Fibroblast of skin of scalp (primary cell): ENCODE measurements around the gene NGEF.
"Not testable (repeated sequence)": the region's sequence is repeated elsewhere in the genome, so short reads cannot be mapped to it uniquely, and the experiment has no call there.

Experiments used
- DNase-seq: peaks from one replicate; pipeline ENCODE4 v3.0.0-alpha.2; 2013

NGEF gene

DNA sequence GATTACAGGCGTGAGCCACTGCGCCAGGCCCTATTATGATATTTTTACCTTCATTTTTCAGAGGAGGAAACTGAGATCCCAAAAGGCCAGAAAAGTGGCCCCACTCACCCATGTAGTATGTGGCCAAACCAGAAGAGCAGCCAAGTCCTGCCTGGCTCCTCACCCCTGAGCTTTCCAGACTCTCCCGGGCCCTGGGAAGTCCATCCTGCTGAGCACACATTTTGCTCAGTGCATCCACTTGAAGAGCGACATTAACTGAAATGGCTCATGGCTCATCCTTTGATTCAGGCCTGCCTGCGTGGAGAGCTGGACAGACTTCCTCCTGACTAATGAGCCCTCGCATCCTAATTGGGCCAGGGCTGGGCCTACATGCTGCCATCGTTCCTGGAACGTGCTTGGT lies 9.5 kb upstream of the NGEF start:
- no peak for DNase-seq

DNA sequence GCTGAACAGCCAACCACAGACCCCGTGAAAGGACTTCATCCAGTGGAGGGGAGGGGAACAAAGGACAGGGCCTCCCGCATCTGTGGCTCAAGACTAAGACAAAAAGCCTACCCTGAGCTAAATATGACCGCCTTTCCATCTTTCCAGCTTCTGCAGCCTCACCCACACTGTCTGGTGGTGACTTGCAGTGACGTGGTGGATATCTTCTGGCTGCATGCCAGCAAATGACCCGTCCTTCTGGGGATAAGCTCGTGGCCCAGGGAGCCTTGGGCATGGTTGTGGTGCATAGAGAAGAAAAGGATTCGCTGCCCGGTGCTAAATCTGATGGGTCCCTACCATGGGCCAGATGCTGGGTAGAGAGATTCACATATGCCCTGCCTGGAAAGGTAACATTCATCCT lies 8.7 kb upstream of the NGEF start:
- no peak for DNase-seq

DNA sequence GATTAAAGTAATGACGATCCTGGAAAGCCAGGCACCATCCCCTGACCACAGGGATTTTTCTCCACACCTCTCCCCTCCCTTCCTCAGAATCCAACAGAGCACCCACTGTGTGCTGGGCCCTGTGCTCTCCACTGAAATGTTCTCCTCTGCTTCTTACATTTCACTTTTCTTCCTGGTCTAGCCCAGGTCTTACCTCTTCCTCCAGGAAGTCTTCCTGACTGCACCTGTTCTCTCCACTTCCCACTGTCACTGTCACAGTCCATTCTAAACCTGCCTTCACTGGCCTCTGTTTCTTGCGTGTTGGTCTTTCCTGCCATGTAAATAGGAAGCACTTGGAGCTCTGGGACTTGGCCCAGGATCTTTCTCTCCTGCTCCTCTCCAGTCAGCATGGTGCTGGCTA lies 7.4 kb upstream of the NGEF start:
- DNase-seq: no peak

DNA sequence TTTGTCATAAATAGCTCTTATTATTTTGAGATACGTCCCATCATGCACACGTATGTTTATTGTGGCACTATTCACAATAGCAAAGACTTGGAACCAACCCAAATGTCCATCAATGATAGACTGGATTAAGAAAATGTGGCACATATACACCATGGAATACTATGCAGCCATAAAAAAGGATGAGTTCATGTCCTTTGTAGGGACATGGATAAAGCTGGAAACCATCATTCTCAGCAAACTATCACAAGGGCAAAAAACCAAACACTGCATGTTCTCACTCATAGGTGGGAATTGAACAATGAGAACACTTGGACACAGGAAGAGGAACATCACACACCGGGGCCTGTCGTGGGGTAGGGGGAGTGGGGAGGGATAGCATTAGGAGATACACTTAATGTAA lies 6.6 kb upstream of the NGEF start:
- DNase-seq: not testable (repeated sequence)

DNA sequence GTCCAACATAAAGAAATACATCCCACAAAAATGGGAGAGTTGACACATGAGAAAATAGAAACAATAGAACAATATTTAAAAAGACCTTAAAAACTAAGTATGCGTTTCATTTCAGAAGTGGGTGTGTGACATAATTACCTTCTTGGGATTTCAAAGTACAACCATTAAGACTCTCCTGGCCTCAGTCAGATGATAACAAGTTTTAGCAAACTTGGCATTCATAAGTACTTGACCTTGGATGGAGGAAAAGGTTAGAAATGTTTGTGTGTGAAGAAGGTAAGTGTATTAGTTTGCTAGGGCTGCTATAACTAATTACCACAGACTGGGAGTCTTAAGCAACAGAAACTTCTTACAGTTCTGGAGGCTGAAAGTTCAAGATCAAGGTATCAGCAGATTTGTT lies 4.9 kb upstream of the NGEF start:
- DNase-seq: no peak

DNA sequence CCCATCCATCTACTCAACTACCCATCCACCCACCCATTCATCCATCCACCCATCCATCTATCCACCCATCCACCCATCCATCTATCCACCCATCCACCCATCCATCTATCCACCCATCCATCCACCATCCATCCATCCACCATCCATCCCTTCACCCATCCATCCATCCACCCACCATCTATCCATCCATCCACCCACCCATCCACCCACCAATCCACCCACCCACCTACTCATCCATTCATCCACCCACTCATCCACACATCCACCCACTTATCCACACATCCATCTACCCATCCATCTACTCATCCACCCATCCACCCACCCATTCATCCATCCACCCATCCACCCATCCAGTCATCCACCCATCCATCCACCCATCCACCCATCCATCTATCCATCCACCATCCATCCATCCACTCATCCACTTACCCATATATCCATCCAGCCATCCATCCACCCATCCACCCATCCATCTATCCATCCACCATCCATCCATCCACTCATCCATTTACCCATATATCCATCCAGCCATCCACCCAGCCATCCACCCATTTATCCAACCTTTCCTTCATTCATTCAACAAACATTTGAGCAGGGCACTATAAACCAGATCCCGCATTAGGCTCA lies 2.1 kb upstream of the NGEF start:
- no peak for DNase-seq

DNA sequence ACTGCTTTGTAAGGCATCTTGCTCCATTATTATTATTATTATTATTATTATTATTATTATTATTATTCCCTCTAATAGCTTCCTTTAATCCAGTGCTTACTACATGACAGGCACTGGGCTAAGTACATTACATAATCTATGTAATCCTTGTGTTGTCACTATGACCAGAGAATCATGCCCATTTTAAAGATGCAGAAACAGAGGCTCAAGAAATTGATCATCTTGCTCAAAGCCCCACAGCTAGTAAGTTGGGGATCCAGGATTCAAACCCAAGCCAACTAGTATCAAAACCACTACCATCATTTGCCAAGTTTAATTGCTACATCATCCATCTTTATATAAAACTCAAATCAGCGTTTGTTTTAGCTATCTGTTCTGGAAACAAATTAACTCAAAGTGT lies 594 bp upstream of the NGEF start:
- DNase-seq: no peak

DNA sequence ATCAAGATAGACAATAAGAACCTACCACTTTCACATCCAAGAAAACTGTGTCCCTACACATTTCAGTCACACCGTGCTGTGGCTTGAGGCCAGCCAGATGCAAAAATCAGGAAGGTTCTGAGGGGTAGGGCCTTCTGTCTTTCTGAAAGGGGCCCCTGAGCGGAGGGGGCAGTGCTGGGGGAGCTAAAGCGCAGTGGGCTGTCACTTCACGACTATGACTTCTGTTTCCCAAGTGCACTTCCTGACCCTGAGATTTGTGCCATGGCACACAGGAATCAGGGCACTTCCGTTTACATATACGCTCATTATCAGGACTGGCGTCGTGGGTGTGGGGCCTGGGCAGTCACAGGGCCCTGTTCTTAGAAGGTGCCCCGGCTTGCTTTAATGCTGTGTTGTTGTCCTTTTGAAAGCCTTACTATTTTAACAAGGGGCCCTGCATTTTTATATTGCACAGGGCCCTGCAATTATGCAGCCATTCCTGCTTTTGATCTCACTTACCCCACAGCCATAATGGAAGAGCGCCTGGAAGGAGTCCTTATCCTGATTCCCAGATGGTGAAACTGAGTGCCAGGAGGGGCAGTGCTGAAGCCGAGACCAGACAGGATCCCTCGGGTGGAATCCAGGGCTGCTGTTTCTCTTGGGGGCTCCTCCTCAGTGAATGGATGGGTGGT lies 620 bp downstream of the NGEF start:
- no peak for DNase-seq

DNA sequence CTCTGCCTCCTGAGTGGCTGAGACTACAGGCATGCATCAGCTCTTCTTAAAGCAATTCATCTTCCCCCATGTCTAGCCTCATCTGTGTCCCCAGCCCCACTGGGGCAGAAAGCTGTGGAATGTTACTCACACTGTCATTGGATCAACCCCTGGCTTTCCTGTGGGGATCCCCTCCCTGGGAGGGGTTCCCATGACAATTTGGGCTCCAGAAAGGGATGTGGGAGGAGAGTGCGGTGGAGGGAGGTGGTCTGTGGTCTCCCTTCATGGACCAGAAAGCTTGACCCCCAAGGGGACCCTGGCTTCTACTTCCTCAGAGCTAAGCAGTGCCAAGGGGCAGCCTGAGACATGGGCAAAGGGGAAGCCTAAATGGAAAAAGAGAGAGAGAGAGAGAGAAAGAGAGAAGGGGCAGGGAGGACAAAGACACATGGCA lies 1.3 kb downstream of the NGEF start:
- no peak for DNase-seq

DNA sequence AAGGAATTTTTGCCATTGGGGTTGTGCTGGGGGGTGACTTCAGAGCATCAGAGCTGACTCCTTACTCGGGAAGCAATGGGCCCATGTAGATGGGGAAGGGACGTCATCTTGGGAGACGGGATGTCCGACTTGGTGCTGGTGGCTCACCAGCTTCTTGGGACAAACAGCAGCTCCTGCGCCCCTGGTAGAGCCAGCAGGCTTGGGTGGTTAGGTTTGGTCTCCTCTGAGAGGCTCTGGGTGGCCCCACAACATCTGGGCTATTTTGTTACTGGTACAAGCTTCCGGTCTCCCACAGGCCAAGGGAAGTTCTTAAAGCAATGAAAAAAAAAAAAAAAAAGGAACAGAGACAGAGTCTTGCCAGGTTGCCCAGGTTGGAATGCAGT lies 1.8 kb downstream of the NGEF start:
- no peak for DNase-seq

DNA sequence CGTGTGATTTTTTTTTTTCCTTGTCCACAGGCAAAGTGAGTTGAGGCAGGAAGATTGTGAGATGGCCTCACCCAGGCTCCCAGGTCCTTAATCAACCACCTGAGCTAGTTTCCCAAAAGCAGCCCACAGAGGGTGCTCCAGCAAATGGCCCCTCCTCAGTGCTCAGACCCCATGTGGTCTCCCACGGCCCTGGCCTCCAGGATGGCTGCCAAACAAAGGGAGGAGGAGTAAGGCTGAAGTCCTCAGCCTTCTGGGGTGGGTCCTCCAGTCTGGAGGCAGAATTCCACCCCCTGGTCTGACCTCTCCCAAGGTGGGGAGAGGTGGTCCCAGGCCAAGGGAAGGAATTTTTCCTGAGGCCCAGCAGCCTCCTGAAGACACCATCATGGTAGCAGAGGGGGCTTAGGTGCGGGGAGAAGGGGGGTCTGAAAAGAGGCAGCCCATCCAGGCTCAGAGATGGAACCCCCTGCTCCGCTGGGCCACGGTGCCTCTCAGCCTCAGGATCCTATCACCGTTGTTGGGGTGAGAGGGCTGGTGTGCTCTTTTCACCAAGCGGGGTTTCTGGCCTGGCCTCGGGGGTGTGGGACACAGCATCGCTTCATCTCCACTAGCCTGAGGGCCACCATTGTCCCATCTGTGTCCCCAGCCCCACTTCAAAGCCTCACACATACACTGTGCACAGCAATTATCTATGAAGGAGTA lies 2.3 kb downstream of the NGEF start:
- DNase-seq: no peak

DNA sequence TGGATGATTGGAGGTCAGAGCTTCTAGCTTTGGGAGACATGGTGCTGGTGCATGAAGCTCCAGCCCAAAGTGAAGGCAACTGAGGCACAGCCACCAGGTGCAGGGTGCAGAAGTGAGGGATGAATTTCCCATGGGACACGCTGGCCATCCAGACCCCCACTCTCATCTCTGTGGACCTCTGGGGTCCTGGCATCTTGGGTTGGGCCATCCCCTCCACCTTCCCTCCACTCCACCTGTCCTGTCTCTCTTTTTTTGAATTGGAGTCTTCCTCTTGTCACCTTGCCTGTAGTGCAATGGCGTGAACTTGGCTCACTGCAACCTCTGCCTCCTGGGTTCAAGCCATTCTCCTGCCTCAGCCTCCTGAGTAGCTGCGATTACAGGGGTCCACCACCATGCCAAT lies 3.4 kb downstream of the NGEF start:
- DNase-seq: no peak

DNA sequence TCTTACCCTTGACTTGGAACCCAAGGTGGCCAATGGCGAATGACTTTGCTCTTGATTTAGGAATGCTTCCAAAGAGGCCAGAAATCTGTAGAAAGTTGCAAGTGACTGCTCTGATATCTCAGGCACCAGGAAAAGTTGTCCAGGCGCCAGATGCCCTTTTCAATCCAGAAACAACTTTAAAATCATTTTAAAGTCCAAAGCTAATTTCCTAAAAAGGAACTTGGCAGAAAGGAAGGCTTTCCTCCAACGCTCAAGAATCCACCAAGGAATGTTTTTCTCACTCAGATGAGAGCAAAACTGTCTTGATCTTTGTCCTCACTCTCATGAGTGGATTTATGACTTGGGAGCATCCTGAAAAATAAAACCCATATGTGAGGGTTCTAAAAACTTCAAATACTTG lies 5.3 kb downstream of the NGEF start:
- DNase-seq: peak; percentile 20

DNA sequence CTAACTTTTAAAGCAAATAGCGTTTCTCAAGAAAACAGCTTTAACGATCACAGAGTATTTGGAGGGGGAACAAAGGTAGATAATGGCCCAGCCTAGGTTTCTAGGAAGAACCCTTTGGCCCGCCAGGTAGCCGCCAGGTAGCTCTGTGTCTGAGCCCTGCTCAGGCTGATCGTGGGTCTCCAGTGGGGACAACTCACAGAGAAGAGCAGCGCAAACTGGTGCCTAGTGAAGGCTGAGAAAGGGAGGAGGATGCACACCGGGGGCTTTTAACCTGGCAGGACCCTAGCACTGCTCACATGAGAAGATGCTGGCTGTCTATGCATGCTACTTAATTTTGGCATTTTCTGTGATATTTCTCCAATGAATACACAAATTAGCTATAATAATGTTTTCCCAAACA lies 5.8 kb downstream of the NGEF start:
- DNase-seq: no peak

DNA sequence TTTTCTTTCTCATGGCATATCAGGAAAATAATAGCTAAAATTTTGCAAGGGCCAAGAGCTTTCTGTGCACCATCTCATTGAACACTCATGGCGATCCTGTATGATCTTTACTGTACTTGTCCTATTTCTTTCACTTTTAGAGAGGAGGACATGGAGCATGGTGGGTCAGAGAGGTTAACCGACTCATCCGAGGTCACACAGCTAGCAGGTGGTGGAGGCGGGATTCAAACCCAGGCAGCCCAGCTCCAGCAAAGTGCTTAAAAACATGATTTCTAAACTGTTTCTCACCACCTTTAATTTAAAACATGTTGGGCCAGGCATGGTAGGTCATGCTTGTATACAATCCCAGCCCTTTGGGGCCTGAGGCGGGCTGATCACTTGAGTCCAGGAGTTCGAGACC lies 6.4 kb downstream of the NGEF start:
- no peak for DNase-seq

DNA sequence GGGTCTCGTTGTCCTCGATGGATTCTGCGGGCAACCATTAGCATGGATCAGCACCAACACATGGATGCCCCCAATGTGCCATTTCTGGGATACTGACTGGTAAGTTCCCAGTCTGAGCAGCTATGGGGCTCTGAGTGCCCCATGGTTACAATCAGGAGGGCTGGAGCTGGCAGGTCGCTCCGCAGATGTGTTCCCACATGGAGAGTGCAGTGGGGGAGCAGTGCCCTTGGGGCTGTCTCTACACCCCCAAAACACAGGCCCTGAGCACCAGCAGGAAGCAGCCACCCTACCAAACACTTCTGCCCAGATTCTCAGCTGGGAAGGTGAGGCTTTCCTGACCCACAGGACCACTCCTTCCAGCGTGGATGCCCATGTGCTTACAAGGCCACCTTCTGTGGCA lies 8.0 kb downstream of the NGEF start:
- DNase-seq: no peak

DNA sequence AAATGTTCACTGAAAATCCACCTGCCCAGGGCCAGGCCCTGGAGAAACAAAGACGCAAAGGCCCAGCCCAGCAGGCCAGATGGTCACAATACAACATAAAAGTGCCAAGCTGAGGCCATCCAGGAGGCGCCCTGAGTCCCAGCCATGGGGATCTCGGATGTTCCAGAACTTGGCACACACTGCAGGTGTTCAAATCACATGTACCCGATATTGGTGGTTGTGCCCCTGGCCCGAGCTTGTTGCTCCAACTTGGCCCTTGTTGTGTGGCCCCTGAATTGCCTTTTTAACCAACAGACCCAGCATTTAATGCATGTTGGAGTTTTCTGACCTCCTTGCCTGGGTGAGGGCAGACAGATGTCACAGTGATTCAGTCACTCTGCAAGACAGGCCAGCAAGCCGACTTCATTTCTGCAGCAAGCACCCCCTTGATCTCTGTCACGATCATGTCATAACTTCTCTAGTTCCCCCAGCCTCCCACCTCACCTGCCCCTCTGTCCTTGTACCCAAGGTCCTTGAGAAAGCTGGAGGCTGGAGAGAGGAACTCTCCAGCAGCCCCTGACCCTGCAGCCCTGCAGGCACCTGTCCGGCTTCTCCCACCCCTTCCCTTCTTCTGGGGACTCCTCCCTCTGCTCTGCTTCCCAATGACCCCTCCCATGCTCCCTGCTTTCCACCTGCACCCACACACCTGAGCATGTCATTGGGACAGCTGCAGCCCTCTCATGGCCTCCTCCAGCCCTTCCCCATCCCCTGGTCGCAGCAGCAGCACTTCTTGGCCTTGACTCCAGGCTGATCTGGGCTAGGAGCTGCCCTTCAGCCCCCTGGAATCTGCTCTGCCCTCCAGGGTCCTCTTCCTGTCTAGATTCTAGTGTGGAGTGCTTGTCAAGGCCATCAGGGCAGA lies 9.1 kb downstream of the NGEF start:
- no peak for DNase-seq

DNA sequence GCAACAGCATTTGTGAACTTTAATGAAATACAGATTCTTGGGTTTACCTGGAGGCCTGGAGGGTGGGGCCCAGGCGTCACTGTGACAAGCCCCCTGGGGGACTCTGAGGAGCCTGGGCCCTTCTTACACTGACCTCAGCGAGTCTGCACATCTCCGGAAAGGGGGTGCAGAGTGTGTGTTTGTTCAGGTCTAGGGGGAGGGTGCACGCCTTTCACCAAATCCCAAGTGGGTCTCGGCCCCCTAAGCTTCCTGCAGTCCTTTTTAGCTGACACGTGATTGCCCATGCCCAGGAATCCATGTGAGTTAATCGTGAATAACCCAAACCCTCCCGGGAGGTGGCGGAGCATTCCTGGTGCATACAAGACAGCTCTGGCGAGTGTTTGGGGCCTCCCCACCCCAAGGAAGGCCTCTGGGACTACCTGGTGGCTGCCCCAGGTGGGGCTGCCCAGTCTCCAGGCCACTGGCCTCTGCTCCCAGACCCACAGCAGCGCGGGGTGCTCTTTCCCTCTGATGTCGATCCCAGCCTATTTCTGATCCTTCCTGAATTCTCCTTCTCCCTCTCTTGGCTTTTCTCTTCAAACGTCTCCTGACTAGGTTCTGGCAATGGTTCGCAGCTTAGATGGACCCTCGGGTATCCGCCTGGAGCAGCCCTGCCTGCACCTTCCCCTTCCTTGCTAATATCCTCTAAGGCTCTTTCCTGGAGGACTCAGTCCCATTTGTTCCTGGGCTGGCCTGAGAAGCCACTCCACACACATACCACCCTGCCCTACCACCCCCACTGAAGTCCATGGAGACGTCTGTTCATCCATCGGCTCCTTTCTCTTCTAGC lies 10.0 kb downstream of the NGEF start:
- DNase-seq: no peak

DNA sequence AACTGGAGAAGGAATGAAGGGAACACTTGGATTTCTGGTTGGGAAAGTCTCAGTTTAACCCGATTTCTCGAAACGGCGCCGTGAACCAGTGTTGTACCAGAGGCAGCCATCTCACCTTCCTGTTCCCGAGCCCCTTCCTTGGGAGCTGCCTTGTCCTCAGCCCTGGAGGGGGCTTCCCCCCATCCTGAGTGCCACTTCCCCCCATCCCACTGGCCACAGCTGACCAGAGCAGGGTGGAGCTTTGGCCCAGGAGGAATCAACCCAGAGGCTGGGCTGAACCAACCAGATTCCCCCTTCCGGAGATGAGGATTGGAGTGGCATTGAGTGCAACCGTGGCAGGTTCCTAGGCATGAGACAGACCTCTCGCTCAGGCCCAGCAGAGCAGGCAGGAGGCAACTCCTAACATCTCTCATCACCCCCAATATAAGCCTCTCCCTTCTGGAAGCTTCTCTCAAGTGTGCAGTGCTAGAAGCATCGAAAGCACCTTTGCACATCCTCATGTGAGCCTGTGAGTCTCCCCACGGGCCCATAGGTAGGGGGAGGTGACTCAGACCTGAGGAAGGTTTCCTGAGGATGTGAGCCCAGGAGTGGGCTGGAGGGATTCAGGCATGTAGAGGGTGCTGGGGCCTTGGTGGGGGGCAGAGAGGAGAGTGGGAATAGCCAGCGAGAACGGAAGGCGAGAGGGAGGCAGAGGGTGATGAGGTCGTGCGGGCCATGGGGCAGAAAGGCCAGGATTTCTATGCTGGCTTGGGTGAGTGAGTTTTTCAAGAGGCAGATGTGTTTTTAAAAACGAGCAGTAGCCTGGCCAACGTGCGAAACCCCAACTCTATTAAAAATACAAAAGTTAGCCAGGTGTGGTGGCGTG lies 11.9 kb downstream of the NGEF start:
- DNase-seq: no peak

DNA sequence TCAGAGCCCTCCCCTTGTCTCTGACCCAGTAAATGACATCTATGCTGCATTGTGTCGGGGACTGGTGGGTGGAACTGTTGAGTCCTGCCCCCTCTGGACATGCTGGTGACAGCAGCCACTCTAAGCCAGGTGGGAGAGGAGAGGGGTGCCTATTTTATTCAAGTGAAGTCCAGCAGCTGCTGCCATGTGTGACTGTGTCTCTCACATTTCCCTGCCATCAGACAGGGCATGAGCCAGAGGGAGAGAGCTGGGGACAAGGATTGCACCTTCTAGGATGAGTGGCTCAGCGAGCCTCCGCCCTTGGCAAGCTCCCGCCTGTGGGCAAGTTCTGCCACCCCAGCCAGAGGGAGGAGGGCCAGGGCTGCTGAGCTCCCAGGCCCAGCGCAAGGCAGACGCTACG lies 13.7 kb downstream of the NGEF start:
- no peak for DNase-seq

DNA sequence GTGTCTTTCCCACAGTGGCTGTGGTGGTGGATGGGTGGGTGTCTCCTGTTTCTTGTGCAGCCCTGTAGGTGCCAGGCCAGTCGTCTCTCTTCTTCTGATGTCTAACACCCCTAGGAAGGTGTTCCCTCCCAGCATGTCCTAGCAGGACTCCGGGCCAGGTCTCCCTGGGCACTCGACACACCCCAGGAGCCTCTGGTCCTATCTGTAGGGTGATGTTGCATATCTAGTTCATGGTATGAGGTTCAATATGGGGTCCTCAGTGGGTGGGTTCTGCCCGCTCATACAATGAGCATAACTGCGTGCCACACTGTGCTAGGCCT lies 14.4 kb downstream of the NGEF start:
- DNase-seq: no peak
